SH-SY5Y (cell line): ENCODE data around the gene CLASP1.

Experiments used
- GATA2 ChIP-seq: IDR thresholded peaks from 2 replicates; pipeline ENCODE4 v1.6.1; 2011; ENCODE audit warnings: mild to moderate bottlenecking, low read depth, low read length
- GATA3 ChIP-seq: IDR thresholded peaks from 2 replicates; pipeline ENCODE4 v1.6.1; 2011; ENCODE audit warnings: low read depth, mild to moderate bottlenecking, low read length, moderate library complexity

- TF ChIP-seq GATA3 = no peak
- no peak for TF ChIP-seq GATA2
These were observed 135.5 kb downstream of the CLASP1 start for GRCh38 chr2:121513597-121514333.
